Mesendoderm (in vitro differentiated cells): ENCODE results near the gene KIF24.
"Not testable (repeated sequence)": the region's sequence is repeated elsewhere in the genome, so short reads cannot be mapped to it uniquely, and the experiment has no call there.

ENCODE experiments used
- DNase-seq: peaks from one replicate; pipeline ENCODE4 v3.0.0; 2013
- H2AK5ac ChIP-seq: 2 replicates; pipeline ENCODE4 v1.6.1; 2013; ENCODE audit warnings: low read length, inconsistent platforms
- H2BK120ac ChIP-seq: 2 replicates; pipeline ENCODE4 v1.6.1; 2013; ENCODE audit warnings: low read depth, mild to moderate bottlenecking, low read length, moderate library complexity, mixed read lengths
- H2BK15ac ChIP-seq: replicated peaks from 2 replicates; pipeline ENCODE4 v1.6.1; 2013; ENCODE audit warnings: low read depth, mild to moderate bottlenecking, moderate library complexity
- H2BK5ac ChIP-seq: 2 replicates; pipeline ENCODE4 v1.6.1; 2013; ENCODE audit warnings: low read length, inconsistent platforms
- H3K18ac ChIP-seq: 2 replicates; pipeline ENCODE4 v1.6.1; 2013; ENCODE audit warnings: mild to moderate bottlenecking, low read length, mixed read lengths
- H3K23ac ChIP-seq: one replicate; pipeline ENCODE4 v1.6.1; 2013; ENCODE audit warnings: low read length
- H3K27ac ChIP-seq: 2 replicates; pipeline ENCODE4 v1.5.1; 2013; ENCODE audit warnings: low read depth, mild to moderate bottlenecking, inconsistent platforms, low read length, moderate library complexity
- H3K27me3 ChIP-seq: 2 replicates; pipeline ENCODE4 v1.6.1; 2013; ENCODE audit warnings: low read length, control low read depth, mild to moderate bottlenecking, inconsistent platforms; ENCODE audit not compliant: insufficient read depth, poor library complexity
- H3K36me3 ChIP-seq: 2 replicates; pipeline ENCODE4 v1.6.1; 2013; ENCODE audit warnings: low read length, inconsistent platforms; ENCODE audit not compliant: control insufficient read depth, insufficient read depth
- H3K4ac ChIP-seq: one replicate; pipeline ENCODE4 v1.6.1; 2013; ENCODE audit warnings: low read depth, mild to moderate bottlenecking, low read length, moderate library complexity
- H3K4me1 ChIP-seq: 2 replicates; pipeline ENCODE4 v1.6.1; 2013; ENCODE audit warnings: low read depth, low read length, inconsistent platforms; ENCODE audit not compliant: control insufficient read depth
- H3K4me2 ChIP-seq: 2 replicates; pipeline ENCODE4 v1.6.1; 2013; ENCODE audit warnings: low read length
- H3K4me3 ChIP-seq: 2 replicates; pipeline ENCODE4 v1.5.1; 2013; ENCODE audit warnings: mild to moderate bottlenecking, low read length
- H3K56ac ChIP-seq: one replicate; pipeline ENCODE4 v1.6.1; 2013; ENCODE audit warnings: low read length
- H3K79me1 ChIP-seq: 2 replicates; pipeline ENCODE4 v1.6.1; 2013; ENCODE audit warnings: low read length, inconsistent platforms
- H3K79me2 ChIP-seq: 2 replicates; pipeline ENCODE4 v1.6.1; 2013; ENCODE audit warnings: mild to moderate bottlenecking, low read length; ENCODE audit not compliant: control insufficient read depth, insufficient read depth
- H3K9ac ChIP-seq: 2 replicates; pipeline ENCODE4 v1.6.1; 2013; ENCODE audit warnings: low read length, inconsistent platforms
- H4K5ac ChIP-seq: one replicate; pipeline ENCODE4 v1.6.1; 2013; ENCODE audit warnings: low read length
- H4K8ac ChIP-seq: one replicate; pipeline ENCODE4 v1.6.1; 2013; ENCODE audit warnings: low read depth, mild to moderate bottlenecking, control low read depth, low read length, moderate library complexity
- whole genome bisulfite sequencing: extraction: QIAGEN DNeasy Blood & Tissue Kit; methylation state at CpG from one replicate; pipeline ENCODE4 v1.1.7; 2013; ENCODE audit warnings: low lambda C conversion rate, missing lambda C conversion rate; ENCODE audit not compliant: insufficient coverage; ENCODE audit errors: extremely low coverage; 5-methylcytosine and 5-hydroxymethylcytosine counted together

KIF24 gene

GRCh38 chr9:34371886-34372466 lies 42.9 kb upstream of the KIF24 start:
- no peak overlapping the region for H3K4me3 ChIP-seq
- no peak overlapping the region for H4K8ac ChIP-seq
- H3K79me1 ChIP-seq: peaks cover 7% of the 10 kb centered on the region
- no peak for DNase-seq
- no peak overlapping the region for H2BK120ac ChIP-seq
- H3K27ac ChIP-seq: no peak overlapping the region
- no peak overlapping the region for H2BK5ac ChIP-seq
- no peak overlapping the region for H3K23ac ChIP-seq
- no peak overlapping the region for H2BK15ac ChIP-seq
- H3K79me2 ChIP-seq: peaks cover 7% of the 10 kb centered on the region
- H4K5ac ChIP-seq: no peak overlapping the region
- H3K4me1 ChIP-seq: peaks cover 9% of the 10 kb centered on the region
- no peaks in the 10 kb centered on the region for H3K27me3 ChIP-seq
- no peak overlapping the region for H3K56ac ChIP-seq
- no peak overlapping the region for H3K9ac ChIP-seq
- peaks cover 6% of the 10 kb centered on the region for H3K36me3 ChIP-seq
- no peak overlapping the region for H3K18ac ChIP-seq
- no CpG with 5 or more reads among the region's 60 CpGs for WGBS
- no peak overlapping the region for H3K4ac ChIP-seq
- H2AK5ac ChIP-seq: no peak overlapping the region
- no peak overlapping the region for H3K4me2 ChIP-seq

- H4K5ac ChIP-seq: no peak overlapping the region
- no peak overlapping the region for H2AK5ac ChIP-seq
- H3K4me3 ChIP-seq: no peak overlapping the region
- peaks cover 9% of the 10 kb centered on the region for H3K4me1 ChIP-seq
- DNase-seq: no peak
- H3K27ac ChIP-seq: no peak overlapping the region
- H3K56ac ChIP-seq: no peak overlapping the region
- H3K23ac ChIP-seq: no peak overlapping the region
- H3K9ac ChIP-seq: no peak overlapping the region
- no peak overlapping the region for H3K4me2 ChIP-seq
- WGBS: no CpG with 5 or more reads among the region's 105 CpGs
- peaks cover 7% of the 10 kb centered on the region for H3K79me1 ChIP-seq
- H3K27me3 ChIP-seq: no peaks in the 10 kb centered on the region
- no peak overlapping the region for H2BK15ac ChIP-seq
- peaks cover 6% of the 10 kb centered on the region for H3K36me3 ChIP-seq
- no peak overlapping the region for H3K18ac ChIP-seq
- H2BK120ac ChIP-seq: no peak overlapping the region
- H3K4ac ChIP-seq: no peak overlapping the region
- no peak overlapping the region for H2BK5ac ChIP-seq
- H4K8ac ChIP-seq: no peak overlapping the region
- H3K79me2 ChIP-seq: peaks cover 7% of the 10 kb centered on the region
Observed at GRCh38 chr9:34370970-34371880, 42.2 kb upstream of the KIF24 start.

GRCh38 chr9:34370335-34370969 lies 41.4 kb upstream of the KIF24 start:
- H3K23ac ChIP-seq: no peak overlapping the region
- no peak overlapping the region for H4K8ac ChIP-seq
- no peak overlapping the region for H3K4me3 ChIP-seq
- H3K79me1 ChIP-seq: peaks cover 7% of the 10 kb centered on the region
- WGBS: no CpG with 5 or more reads among the region's 23 CpGs
- DNase-seq: no peak
- H2BK120ac ChIP-seq: no peak overlapping the region
- H3K36me3 ChIP-seq: peaks cover 6% of the 10 kb centered on the region
- H3K4ac ChIP-seq: no peak overlapping the region
- H3K27ac ChIP-seq: no peak overlapping the region
- H4K5ac ChIP-seq: no peak overlapping the region
- H2AK5ac ChIP-seq: no peak overlapping the region
- no peak overlapping the region for H3K18ac ChIP-seq
- no peak overlapping the region for H3K9ac ChIP-seq
- H3K4me2 ChIP-seq: no peak overlapping the region
- peaks cover 6% of the 10 kb centered on the region for H3K4me1 ChIP-seq
- no peak overlapping the region for H2BK5ac ChIP-seq
- peaks cover 7% of the 10 kb centered on the region for H3K79me2 ChIP-seq
- H2BK15ac ChIP-seq: no peak overlapping the region
- no peaks in the 10 kb centered on the region for H3K27me3 ChIP-seq
- no peak overlapping the region for H3K56ac ChIP-seq

- Histone ChIP-seq H3K4me2 (no peak overlapping the region), H3K4me3 (no peak overlapping the region), H3K4ac (no peak overlapping the region), H3K79me1 (peaks cover 7% of the 10 kb centered on the region), H3K27ac (no peak overlapping the region), H2BK120ac (no peak overlapping the region), H4K8ac (no peak overlapping the region), H3K18ac (no peak overlapping the region), H3K23ac (no peak overlapping the region), H2BK5ac (no peak overlapping the region), H4K5ac (no peak overlapping the region), H3K79me2 (peaks cover 7% of the 10 kb centered on the region), H3K27me3 (no peaks in the 10 kb centered on the region), H3K56ac (no peak overlapping the region), H3K36me3 (peaks cover 6% of the 10 kb centered on the region), H3K4me1 (peaks cover 8% of the 10 kb centered on the region), H2BK15ac (no peak overlapping the region), H2AK5ac (no peak overlapping the region), H3K9ac (no peak overlapping the region)
- no CpG with 5 or more reads among the region's 4 CpGs for WGBS
- no peak for DNase-seq
Observed at GRCh38 chr9:34369636-34370035, 40.6 kb upstream of the KIF24 start.

DNA sequence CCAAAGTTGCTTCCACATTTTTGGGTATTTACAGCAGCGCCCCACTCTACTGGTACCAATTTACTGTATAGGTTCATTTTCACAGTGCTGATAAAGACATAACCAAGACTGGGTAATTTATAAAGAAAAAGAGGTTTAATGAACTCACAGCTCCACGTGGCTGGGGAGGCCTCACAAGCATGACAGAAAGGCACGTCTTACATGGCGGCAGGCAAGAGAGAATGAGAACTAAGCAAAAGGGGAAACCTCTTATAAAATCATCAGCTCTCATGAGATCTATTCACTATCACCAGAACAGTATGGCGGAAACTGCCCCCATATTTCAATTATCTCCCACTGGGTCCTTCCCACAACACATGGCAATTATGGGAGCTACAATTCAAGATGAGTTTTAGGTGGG lies 39.7 kb upstream of the KIF24 start:
- H4K5ac ChIP-seq, H3K18ac ChIP-seq, H3K9ac ChIP-seq, H3K4me3 ChIP-seq, H3K56ac ChIP-seq, H3K27me3 ChIP-seq, H3K23ac ChIP-seq, H3K36me3 ChIP-seq, DNase-seq, H3K4ac ChIP-seq, H4K8ac ChIP-seq, H3K79me2 ChIP-seq, H2BK120ac ChIP-seq, H3K79me1 ChIP-seq, H3K27ac ChIP-seq, H2BK15ac ChIP-seq, H2BK5ac ChIP-seq, H2AK5ac ChIP-seq, H3K4me2 ChIP-seq: not testable (repeated sequence)
- H3K4me1 ChIP-seq: peaks cover 14% of the 10 kb centered on the region
- no CpG with 5 or more reads among the region's 5 CpGs for WGBS
